ENCODE data around the gene LRRC25.

- TF ChIP-seq POLR2A (IDR thresholded peaks at IDR 0.05): no peak
- TF ChIP-seq CTCF (IDR thresholded peaks at IDR 0.05): no peak
Observed at GRCh38 chr19:18419699-18420460, 22.5 kb upstream of the LRRC25 start.

Data from heart left ventricle (tissue), 13 donors.